ENCODE measurements around the gene STXBP4.

The STXBP4 gene

GRCh38 chr17:54968262-54968987 is at the start of gene STXBP4, which contains the start of gene COX11:
TSS of gene STXBP4 (plus strand) at chr17:54968765. CDS start at chr17:54986220, 17,455 bp downstream.
TSS of gene COX11 (minus strand) at chr17:54968654. CDS start at chr17:54968646, 8 bp downstream.
- peak; percentile 87 to 90 for DNase-seq (ENCODE audit: low read depth in 2 of 2)

GRCh38 chr17:54919425-54919824 is 49.1 kb upstream of the STXBP4 start:
- DNase-seq (ENCODE audit: low read depth in 2 of 2) = no peak

- no peak for DNase-seq (ENCODE audit: low read depth in 2 of 2)
Measured at GRCh38 chr17:54920819-54921218, 47.7 kb upstream of the STXBP4 start.

- no peak for DNase-seq (ENCODE audit: low read depth in 2 of 2)
Measured at GRCh38 chr17:54924405-54924804, 44.2 kb upstream of the STXBP4 start.

GRCh38 chr17:54927525-54927924 is 41.0 kb upstream of the STXBP4 start:
- no peak for DNase-seq (ENCODE audit: low read depth in 2 of 2)

GRCh38 chr17:54932711-54933110 is 35.9 kb upstream of the STXBP4 start:
- DNase-seq (ENCODE audit: low read depth in 2 of 2) = no peak

GRCh38 chr17:54933921-54934320 is 34.6 kb upstream of the STXBP4 start:
- DNase-seq (ENCODE audit: low read depth in 2 of 2) = no peak

- DNase-seq (ENCODE audit: low read depth in 2 of 2) = no peak
Measured at GRCh38 chr17:54935471-54935870, 33.1 kb upstream of the STXBP4 start.

- DNase-seq (ENCODE audit: low read depth in 2 of 2) = no peak
Measured at GRCh38 chr17:54937018-54937417, 31.5 kb upstream of the STXBP4 start.

GRCh38 chr17:54937426-54937825 is 31.1 kb upstream of the STXBP4 start:
- no peak for DNase-seq (ENCODE audit: low read depth in 2 of 2)

- no peak for DNase-seq (ENCODE audit: low read depth in 2 of 2)
Measured at GRCh38 chr17:54941285-54941684, 27.3 kb upstream of the STXBP4 start.

GRCh38 chr17:54944796-54945195 is 23.8 kb upstream of the STXBP4 start:
- DNase-seq (ENCODE audit: low read depth in 2 of 2) = no peak

GRCh38 chr17:54945231-54945630 is 23.3 kb upstream of the STXBP4 start:
- no peak for DNase-seq (ENCODE audit: low read depth in 2 of 2)

GRCh38 chr17:54945671-54946070 is 22.9 kb upstream of the STXBP4 start:
- DNase-seq (ENCODE audit: low read depth in 2 of 2) = no peak

- DNase-seq (ENCODE audit: low read depth in 2 of 2) = no peak
Measured at GRCh38 chr17:54947396-54947795, 21.2 kb upstream of the STXBP4 start.

GRCh38 chr17:54948380-54948779 is 20.2 kb upstream of the STXBP4 start:
- no peak for DNase-seq (ENCODE audit: low read depth in 2 of 2)

GRCh38 chr17:54950116-54950515 is 18.4 kb upstream of the STXBP4 start:
- DNase-seq (ENCODE audit: low read depth in 2 of 2) = no peak

- DNase-seq (ENCODE audit: low read depth in 2 of 2) = no peak
Measured at GRCh38 chr17:54951286-54951685, 17.3 kb upstream of the STXBP4 start.

- DNase-seq (ENCODE audit: low read depth in 2 of 2) = no peak
Measured at GRCh38 chr17:54956791-54957190, 11.8 kb upstream of the STXBP4 start.

GRCh38 chr17:54967621-54968261 is 824 bp upstream of the STXBP4 start:
- DNase-seq (ENCODE audit: low read depth in 2 of 2) = peak in 1 of 2 experiments; percentile 35

GRCh38 chr17:54968988-54969332 is 395 bp downstream of the STXBP4 start:
- DNase-seq (ENCODE audit: low read depth in 2 of 2) = peak in 1 of 2 experiments; percentile 2

- DNase-seq (ENCODE audit: low read depth in 2 of 2) = no peak
Measured at GRCh38 chr17:54969658-54970572, 1.4 kb downstream of the STXBP4 start.
